Measurements from ENCODE around the gene MALAT1.
A peak's percentile ranks its signal among the peaks of the same experiment; 100 is the strongest.

Gene MALAT1

DNA sequence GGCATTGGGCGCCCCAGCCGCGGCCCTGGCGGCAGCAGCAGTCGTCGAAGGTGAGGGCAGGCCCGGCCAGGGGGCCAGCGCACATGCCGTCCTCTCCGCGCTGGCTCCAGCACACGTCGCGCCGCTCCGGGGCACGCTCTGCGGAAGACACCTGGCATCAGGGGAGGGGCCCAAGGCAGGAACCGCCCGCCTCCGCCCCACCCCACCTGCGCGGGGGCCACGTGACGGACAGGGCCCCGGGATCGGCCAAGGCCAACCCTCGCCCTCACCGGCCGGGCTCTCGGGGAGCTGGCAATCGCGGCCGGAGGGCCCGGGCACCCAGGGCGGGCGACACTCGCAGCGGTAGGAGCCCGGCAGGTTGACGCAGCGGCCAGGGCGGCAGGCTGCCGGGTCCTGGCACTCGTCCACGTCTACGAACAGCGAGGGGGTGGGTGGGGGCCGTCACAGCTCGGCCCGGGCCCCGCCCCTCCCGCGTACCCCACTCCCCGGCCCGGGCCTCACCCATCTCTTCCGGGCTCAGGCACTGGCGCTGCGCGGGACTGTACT is 41.0 kb downstream of the MALAT1 start:
- Histone ChIP-seq H3K4me2 (ENCODE audit: low read length) (peak overlapping the region; percentile 69), H3K36me3 (ENCODE audit: insufficient read depth, low read length) (peaks cover 9% of the 10 kb centered on the region; the same call in 1 of the 2 replicates), H3K27me3 (ENCODE audit: insufficient read depth, low read length) (no peaks in the 10 kb centered on the region), H2AFZ (ENCODE audit: low read length) (no peak overlapping the region), H3K9me2 (ENCODE audit: low read depth, low read length) (no peaks in the 10 kb centered on the region), H4K20me1 (ENCODE audit: insufficient read depth, low read length) (no peaks in the 10 kb centered on the region), H3K4me3 (ENCODE audit: low read depth, low read length, poor library complexity, severe bottlenecking) (peak overlapping the region; percentile 66), H3F3A (ENCODE audit: insufficient read depth, low read length) (no peaks in the 10 kb centered on the region), H3K9me3 (ENCODE audit: low read length) (no peaks in the 10 kb centered on the region), H3K4me1 (ENCODE audit: insufficient read depth, low read length, severe bottlenecking) (peaks cover 14% of the 10 kb centered on the region), H3K27ac (ENCODE audit: low read depth, low read length, poor library complexity, severe bottlenecking) (peak overlapping the region; percentile 39), H3K9ac (ENCODE audit: low read length) (peak overlapping the region; percentile 52), H3K79me2 (ENCODE audit: insufficient read depth, low read length) (no peaks in the 10 kb centered on the region)
- TF ChIP-seq, protein P1, sequence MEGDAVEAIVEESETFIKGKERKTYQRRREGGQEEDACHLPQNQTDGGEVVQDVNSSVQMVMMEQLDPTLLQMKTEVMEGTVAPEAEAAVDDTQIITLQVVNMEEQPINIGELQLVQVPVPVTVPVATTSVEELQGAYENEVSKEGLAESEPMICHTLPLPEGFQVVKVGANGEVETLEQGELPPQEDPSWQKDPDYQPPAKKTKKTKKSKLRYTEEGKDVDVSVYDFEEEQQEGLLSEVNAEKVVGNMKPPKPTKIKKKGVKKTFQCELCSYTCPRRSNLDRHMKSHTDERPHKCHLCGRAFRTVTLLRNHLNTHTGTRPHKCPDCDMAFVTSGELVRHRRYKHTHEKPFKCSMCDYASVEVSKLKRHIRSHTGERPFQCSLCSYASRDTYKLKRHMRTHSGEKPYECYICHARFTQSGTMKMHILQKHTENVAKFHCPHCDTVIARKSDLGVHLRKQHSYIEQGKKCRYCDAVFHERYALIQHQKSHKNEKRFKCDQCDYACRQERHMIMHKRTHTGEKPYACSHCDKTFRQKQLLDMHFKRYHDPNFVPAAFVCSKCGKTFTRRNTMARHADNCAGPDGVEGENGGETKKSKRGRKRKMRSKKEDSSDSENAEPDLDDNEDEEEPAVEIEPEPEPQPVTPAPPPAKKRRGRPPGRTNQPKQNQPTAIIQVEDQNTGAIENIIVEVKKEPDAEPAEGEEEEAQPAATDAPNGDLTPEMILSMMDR (IDR thresholded peaks at IDR 0.05; ENCODE audit: low read length) = no peak
- TF ChIP-seq EZH2 (IDR thresholded peaks at IDR 0.05; ENCODE audit: borderline replicate concordance, low read length) = no peak

DNA sequence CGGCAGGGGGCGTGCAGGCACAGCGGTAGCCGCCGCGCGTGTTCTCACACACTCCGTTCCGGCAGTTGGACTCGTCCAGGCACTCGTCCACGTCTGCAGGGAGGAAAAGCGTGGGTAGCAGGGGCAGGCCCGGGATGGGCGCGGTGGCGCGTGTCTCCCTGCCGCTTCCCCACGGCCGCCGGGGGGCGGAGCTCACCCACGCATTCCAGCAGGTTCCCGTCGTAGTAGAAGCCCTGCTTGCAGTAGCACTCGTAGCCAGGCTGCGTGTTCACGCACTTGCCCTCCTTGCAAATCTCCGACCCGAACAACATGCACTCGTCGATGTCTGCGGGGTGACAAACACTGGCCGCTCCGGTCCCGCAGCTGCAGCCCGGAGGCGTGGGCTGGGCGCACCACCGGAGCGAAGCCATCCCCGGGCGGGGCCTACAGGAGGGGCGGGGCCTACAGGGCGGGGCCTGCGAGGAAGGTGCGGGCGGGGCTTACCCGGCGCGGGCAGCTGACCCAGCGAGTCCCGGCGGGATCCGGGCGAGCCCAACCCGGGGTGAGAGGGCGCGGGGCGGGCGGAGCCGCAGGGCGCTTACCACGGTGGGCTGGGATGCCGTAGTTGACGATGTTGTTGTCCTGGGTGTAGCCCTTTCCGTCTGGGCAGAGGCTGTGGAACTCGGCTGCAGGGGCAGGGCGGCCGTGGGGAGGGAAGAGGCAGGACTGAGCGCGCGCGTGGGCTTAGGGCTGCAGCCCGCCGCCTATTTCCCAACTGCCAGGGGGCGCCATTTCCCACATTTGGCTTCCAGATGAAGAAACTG is 41.6 kb downstream of the MALAT1 start:
- no peak for TF ChIP-seq EZH2 (IDR thresholded peaks at IDR 0.05; ENCODE audit: borderline replicate concordance, low read length)
- TF ChIP-seq, protein P1 (IDR thresholded peaks at IDR 0.05; ENCODE audit: low read length) = peak; percentile 88
- Histone ChIP-seq H3K27ac (ENCODE audit: low read depth, low read length, poor library complexity, severe bottlenecking) (peak overlapping the region; percentile 39), H3K79me2 (ENCODE audit: insufficient read depth, low read length) (no peaks in the 10 kb centered on the region), H3K9ac (ENCODE audit: low read length) (peak overlapping the region; percentile 54), H3K27me3 (ENCODE audit: insufficient read depth, low read length) (no peaks in the 10 kb centered on the region), H3F3A (ENCODE audit: insufficient read depth, low read length) (no peaks in the 10 kb centered on the region), H4K20me1 (ENCODE audit: insufficient read depth, low read length) (no peaks in the 10 kb centered on the region), H3K36me3 (ENCODE audit: insufficient read depth, low read length) (peaks cover 6% of the 10 kb centered on the region; the same call in 1 of the 2 replicates), H3K9me3 (ENCODE audit: low read length) (no peaks in the 10 kb centered on the region), H2AFZ (ENCODE audit: low read length) (no peak overlapping the region), H3K4me3 (ENCODE audit: low read depth, low read length, poor library complexity, severe bottlenecking) (peak overlapping the region; percentile 66), H3K4me2 (ENCODE audit: low read length) (peak overlapping the region; percentile 69), H3K9me2 (ENCODE audit: low read depth, low read length) (no peaks in the 10 kb centered on the region), H3K4me1 (ENCODE audit: insufficient read depth, low read length, severe bottlenecking) (peaks cover 14% of the 10 kb centered on the region)

DNA sequence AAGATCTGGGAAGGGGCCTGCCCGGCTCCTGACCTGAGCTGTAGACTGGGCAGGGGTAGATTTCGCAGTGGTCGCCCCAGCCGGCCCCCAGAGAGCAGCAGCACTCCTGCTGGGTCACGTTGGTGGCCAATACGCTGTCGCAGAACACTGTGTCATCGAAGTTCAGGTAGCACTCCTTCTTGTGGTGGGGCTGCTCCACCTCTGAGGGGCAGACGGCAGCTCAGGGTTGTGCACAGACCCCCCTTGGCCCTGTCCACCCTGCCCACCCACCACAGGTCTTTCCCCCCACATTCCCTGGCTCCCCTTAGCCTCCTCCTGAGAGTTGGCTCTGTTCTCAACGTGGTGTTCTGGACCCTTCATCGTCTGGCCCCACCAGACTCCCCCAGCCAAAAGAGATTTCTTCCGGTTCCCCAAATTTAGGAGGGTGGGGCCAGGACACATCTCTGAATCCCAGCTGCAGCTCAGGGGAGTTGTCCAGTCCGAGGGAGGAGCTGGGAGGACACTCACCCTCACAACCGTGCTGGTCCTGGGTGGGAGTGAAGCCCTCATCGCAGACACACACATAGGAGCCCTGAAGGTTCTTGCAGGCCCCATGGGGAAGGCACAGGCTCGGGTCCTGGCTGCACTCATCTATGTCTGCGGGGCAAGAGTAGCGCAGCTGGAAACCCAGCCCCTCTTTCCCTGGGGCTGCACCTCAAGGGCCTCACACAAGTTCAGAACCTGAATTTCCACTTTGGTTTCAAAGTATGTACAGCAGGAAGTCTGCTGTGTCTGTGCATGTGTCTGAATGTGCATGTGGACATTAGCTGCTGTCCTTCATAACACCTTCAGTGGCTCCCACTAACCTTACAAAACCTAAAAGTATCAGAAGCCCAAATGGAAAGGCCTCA is 42.5 kb downstream of the MALAT1 start:
- Histone ChIP-seq H3K4me3 (ENCODE audit: low read depth, low read length, poor library complexity, severe bottlenecking) (peak overlapping the region; percentile 66), H3K79me2 (ENCODE audit: insufficient read depth, low read length) (no peaks in the 10 kb centered on the region), H3K4me2 (ENCODE audit: low read length) (peak overlapping the region; percentile 69), H3K27ac (ENCODE audit: low read depth, low read length, poor library complexity, severe bottlenecking) (peak overlapping the region; percentile 35), H3K27me3 (ENCODE audit: insufficient read depth, low read length) (no peaks in the 10 kb centered on the region), H3K4me1 (ENCODE audit: insufficient read depth, low read length, severe bottlenecking) (peaks cover 22% of the 10 kb centered on the region), H4K20me1 (ENCODE audit: insufficient read depth, low read length) (no peaks in the 10 kb centered on the region), H3K9me3 (ENCODE audit: low read length) (no peaks in the 10 kb centered on the region), H2AFZ (ENCODE audit: low read length) (no peak overlapping the region), H3K36me3 (ENCODE audit: insufficient read depth, low read length) (0 out of 2 replicates have a peak, but pooled peaks cover 5% of the 10 kb centered on the region), H3K9ac (ENCODE audit: low read length) (peak overlapping the region; percentile 54; the same call in 1 of the 2 replicates), H3K9me2 (ENCODE audit: low read depth, low read length) (no peaks in the 10 kb centered on the region), H3F3A (ENCODE audit: insufficient read depth, low read length) (no peaks in the 10 kb centered on the region)
- no peak for TF ChIP-seq EZH2 (IDR thresholded peaks at IDR 0.05; ENCODE audit: borderline replicate concordance, low read length)
- TF ChIP-seq, protein P1 (IDR thresholded peaks at IDR 0.05; ENCODE audit: low read length) = no peak
